DMS114 treated with DMSO at 0.1 percent for 48 hours (cell line): Measurements from ENCODE around the gene KRT2.

Source experiments
- DNase-seq: peaks from one replicate; lab custom pipeline; 2025; ENCODE audit not compliant: unreplicated experiment; lab: John Stamatoyannopoulos, UW

KRT2 gene

DNA sequence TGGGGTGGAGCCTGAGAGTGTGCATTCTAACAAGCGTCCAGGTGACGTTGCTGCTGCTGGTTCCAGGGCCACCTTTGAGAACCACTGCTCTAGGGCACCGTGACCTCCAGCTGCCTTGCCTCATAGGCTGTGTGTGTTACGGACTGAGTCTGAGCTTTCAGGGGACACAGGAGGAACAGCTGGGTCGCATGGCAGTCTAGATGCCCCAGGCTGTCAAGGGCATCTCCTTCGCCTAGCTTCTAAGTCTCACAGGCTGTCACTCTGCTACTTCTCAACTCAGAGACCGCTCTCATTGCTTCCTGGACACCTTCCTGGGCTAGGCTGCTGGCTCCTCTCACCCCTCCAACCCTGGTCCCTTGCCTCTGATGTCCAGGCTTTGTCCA is 34.6 kb downstream of the KRT2 start:
- DNase-seq = no peak

DNA sequence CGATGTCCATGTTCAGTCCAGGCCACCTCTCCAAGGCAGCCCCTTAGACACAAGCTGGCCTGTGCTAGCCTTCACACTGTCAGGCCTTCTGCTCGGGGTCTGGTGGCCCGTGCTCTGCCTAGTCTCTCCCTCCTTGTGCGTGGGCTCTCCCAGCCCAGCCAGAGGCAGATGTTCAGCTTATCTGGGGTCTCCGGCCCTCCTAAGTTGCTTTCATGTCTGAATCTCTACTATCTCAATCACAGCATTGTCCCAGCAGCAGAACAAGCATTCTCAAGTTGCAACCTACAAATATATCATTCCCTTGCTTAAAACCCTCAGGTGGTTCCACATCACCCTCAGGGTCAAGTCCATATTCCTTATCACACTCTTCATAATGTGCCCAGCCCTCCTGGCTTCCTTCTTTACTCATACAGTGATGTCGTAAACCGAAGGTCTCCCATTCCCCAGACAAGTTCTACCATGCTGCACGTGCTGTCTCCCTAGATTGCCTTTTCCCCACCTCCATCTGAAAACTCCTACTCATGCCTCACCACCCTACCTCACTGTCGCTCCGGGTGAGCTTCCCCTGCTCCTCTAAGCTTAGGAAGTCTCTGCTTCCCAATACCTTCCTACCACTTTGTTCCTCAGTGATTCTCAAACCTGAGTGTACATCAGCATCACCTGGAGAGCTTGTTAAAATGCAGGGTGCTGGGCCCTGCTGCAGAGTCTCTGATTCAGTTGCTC is 35.2 kb downstream of the KRT2 start:
- no peak for DNase-seq

DNA sequence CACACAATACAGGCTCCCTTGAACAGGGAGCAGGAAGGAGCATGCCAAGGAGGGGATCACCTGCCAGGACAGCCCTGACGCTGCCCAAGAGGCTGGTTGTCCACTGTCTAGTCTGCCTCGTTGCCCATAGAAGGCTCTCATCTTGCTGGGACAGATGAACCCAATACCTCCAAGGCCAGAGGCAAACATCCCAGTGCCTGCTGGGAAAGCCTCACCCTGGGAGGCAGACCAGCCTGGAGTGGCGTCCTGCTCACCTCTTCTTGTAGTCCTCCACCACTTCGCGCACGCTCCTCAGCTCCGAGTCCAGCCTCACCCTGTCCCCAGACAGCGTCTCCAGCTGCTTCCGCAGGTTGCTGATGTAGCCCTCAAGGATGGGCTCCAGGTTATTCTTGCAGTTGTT is 36.1 kb downstream of the KRT2 start:
- DNase-seq = no peak

DNA sequence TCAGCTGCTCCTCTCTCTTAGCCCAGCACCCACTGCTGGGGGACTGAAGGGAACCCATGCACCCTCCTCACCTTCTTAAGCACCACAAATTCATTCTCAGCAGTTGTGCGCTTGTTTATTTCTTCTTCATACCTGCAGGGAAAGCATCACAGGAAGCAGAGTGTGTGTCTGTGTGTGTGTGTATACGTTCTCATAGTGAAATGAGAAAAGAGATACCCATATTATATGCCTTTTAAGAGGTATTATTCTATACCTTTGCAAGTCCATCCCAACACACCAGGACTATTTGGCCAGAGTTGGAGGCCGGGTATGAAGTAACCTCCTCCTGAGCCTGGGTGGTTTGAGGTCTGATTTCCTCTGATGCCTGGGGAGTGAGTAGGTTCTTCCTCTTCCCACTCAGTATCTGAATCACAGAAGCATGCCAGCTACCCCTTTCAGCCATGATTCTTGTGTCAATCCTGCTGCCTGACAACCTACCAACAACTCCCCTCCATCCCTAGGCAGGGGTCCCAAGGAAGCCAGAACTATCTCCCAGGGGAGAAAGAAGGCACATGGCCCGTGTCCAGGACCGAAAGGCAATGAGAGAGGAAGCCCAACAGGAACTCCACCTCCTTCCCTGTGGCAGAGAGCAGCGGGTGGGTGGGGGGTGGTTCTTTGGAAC is 36.7 kb downstream of the KRT2 start:
- DNase-seq = no peak

DNA sequence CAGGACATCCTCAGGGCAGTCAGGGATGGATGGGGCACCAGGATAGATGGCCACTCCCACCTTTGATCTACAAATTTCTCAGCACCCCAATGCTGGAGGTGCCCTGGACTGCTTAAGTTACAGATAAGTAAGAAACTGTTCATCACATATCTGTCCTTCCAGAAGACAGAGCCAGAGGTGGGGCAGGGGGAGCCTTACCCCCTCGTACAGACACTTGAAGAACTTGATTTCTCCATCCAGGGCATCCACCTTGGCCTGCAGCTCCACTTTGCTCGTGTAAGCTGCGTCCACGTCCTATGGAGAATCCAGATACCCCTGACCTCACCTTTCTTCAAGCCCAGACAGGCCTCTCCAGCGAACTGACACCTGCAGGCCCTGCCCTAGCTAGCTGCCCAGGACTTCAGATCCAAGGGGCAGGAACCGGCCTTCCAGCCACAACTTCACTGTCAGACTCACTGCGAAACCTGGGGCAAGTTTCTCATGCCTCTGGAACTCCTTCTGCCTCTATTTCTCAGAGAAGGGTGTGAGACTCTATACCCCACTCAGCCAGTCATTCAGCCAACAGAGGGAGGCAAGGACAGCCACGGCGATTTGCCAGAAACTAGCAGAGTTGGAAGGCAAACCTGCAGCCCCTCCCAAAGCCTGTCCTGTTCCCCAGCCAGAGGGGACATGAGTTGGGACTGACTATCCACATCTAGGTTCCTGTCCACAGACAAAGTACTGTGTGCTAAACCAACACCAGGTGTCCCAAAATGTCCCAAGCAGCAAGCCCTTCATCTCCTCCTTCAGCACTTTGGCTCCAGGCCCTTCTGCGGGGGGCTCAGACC is 37.4 kb downstream of the KRT2 start:
- DNase-seq = no peak

DNA sequence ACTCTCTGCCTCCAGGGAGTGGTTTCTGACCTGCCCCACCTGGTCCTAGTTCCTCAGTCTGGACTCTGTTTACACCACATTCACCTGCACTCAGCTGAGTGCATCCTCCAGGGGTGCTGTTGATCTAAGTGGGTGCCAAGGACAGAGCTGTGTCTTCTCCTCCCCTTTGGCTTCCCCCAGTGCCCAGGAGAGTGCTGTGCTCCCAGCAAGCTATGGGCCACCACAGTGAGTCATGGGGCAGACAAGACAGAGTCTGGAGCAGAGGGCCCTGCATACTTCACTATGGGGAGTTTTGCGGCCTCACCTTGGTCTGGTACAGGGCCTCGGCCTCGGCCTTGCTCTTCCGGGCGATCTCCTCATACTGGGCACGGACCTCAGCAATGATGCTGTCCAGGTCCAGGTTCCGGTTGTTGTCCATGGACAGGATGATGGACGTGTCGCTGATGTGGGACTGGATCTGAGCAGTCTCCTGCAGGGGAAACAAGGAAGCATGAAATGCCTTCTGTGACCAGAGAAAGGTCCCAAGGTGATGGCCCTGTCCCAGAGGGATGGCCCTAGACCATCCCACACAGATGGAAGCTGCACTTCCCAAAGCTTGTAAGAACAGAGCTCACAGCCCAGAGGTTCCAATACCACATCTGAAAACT is 38.5 kb downstream of the KRT2 start:
- no peak for DNase-seq

DNA sequence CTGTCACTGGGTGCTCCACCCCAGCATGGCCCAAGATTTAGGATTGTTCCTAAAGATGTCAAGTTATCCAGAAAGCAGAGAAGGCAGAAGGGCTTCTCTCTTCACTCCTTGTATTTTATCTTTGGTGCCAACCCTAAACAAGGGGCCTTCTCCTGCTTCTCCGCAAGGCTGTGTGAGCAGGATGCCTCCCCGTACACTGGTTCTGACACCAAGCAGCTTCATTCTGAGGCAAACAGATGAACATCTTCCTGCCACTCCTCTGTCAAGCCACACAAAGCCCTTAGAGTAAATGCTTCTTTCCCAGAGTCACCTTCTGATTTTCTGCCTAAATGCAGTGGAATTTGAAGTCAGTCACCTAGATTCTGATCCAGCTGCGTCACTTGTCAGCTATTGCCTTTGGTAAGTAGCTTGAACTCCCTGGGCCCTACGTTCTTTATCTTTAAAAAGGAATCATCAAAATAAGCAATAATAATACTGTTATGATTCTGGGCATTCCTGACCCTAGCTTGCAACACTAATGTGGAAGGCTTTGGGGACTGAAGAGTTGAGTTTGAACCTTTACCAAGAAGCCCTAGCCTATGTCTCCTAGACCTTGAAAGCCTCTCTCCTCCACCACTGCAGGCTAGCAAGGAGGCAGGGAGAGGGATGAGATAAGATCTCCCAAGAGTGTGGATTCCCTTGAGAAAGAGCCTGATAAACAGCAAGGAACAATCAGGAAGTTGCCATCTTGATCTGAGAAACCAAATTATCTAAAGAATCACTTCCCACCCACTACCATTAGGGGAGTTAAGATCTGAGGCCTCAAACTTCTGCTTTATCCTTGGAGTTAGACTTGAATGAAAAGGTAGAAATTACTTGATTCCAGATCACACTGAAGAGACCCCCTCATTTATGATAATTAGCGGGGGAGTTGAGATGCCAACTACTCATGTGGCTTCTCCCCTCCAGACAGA is 39.3 kb downstream of the KRT2 start:
- DNase-seq = no peak

DNA sequence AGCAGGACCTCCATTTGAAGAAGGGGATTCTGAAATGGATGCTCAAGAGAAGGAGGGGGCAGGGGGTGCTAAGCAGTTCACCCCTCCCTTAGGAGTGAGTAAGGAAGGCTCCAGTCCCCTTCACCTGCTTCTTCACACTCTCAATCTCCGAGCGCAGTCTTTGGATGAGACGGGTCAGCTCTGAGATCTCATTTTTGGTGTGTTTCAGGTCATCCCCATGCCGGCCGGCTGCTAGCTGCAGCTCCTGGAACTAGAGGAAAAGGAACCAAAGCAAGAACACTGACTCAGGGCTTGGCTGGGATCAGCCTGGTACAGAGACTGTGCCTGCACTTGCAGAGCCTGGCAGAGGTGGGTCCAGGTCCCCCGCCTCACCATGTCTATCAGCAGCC is 40.9 kb downstream of the KRT2 start:
- DNase-seq = no peak

DNA sequence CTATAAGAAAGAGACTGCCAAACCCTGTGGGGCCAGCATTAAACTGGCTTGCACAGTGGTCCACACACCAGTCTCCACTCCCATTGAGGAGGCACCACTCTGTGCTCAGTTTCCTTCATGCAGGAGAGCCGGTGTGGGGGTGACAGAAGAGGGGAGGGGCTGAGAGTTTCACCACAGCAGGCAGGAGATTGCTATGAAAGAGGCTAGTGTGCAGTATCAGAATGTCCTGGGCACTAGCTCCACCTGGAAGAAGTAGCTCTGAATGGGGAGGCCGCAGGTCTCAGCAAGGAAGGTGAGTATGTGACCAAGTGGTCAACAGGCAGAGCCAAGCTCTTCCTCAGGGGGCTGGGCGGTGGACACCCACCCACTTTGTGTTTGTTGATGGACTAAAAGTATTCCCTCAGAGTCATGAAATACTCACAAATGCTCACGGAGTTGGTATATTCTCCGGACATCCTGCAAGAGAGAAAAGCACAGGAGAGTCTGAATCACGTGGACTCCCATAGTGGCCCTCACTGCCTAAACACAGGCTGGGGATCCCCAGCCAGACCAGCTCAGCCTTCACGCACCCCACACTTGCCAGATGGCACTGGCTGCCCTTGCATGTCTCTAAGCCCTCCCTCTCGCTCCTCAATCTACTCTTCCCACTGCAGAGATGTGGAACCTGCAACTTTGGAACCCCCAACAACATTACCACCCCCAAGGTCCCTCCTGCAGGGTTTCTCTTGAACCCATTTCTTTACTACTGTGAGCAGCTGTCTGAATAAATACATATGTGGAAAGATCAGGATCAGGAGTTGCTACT is 43.0 kb downstream of the KRT2 start:
- no peak for DNase-seq

DNA sequence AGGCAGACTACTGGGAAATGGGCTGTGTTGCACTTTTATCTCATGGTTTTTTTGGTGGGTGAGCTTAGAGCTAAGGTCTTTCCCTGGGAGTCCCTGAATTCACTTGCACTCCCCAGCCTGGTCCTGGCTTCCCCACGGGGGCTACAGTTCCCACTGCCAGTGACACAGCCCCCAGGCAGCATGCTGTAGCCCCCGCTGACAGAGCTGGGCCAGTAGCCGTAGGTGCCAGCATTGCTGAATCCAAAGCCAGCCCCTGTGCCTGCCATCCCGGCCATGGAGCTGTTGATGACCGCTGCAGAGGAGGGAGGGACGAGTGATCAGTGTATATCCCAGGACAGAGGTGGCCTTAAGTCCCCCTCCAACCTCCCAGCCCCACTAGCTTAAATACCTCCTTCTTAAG is 43.9 kb downstream of the KRT2 start:
- no peak for DNase-seq

DNA sequence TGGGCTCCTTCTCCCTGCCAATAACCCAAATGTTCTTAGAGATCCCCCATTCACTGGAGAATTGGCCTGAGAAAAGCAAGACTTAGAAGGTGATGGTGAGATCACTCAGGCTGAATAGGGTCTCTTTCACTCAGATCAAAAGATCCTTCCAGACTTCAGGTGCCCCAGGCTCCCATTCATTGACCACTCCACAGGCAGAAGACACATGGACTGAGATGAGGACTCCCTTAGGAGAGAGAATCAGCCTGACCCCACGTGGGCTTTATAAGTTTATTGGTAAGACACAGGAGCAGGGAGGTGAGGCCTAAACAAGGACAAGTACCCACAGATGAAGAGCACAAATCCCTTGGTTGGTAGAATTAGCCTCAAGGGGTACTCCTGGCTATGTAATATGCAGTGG is 44.7 kb downstream of the KRT2 start:
- no peak for DNase-seq

DNA sequence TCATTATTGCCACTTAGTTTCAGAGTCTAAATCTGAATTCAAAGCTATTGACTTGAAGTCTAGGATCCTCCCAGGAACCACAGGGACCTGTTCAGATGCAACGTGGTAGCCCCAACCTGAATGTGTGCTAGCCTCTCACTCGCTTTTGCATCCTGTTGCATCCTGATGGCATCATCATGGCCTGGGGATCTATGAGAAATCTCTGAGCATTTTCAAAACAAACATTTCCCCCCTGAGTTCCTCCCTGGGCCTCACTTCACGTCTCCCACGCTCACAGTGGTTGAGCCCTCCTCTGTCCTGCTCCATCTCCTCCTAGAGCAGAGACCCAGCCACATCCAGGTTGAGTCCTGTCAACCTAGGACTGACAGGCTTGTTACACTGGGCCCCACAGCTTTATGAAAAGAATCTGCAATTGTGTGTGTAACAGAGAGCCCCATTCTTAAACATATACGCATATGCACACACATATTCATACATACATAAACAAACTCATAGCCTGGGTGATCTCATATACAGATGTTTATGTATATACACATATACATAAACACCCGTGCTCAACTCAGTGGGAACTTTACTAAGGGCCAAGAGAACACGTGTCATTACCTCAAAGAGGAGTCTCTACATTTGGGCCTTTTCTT is 45.3 kb downstream of the KRT2 start:
- DNase-seq = no peak

DNA sequence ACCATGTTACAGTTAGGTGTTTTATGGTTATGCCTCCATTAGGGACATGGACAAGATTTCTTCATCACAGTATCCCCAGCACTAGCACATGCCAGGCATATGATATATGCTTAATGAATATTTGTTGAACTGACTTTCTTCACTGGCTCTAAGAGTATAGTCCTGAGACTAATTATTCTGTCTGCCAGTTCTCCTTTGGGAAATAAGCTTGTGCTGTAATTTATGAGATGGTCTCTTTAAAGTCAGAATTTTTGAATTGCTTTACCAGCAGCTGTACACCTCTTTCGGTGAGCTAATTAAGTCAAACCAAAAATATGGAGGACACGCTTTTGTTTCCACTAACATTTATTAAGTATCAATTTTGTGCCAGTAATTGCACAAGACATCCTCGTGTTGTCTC is 45.9 kb downstream of the KRT2 start:
- DNase-seq = no peak

DNA sequence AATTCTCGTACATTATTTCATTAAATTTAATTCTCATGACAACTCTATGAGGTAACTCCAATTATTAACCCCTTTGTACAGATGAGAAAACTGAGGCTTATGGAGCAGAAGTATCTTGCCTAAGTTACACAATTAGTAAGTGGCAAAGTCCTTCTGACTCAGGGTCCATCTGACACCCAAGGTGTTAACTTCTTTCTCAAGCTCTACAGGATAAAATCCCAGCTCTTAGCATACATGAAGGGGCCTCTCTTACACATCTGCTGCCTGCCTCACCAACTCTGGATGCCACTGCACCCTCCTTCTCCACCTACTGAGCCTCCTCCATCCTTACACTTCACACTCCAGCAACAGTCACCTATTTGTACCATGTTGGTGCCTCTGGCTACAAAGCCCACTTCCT is 46.5 kb downstream of the KRT2 start:
- DNase-seq = no peak

DNA sequence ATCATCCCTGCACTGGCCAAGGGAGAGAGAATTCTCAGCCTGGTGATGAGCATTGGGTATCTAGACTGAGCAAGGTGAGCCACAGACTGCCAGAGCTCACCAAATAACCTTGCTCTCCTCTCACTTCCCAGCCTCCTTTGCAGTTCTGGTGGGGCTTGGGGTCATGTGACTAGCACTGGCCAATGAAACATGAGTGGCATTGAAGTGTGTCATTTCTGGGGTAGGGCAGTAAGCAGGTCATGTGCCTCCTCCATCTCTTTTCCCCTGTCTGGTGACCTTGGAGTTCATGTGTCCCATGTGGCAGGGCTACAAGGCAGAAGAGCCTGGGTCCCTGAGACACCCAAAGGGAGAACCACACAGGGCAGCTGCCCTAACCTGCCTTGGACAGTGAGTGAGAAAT is 47.2 kb downstream of the KRT2 start:
- DNase-seq = no peak

DNA sequence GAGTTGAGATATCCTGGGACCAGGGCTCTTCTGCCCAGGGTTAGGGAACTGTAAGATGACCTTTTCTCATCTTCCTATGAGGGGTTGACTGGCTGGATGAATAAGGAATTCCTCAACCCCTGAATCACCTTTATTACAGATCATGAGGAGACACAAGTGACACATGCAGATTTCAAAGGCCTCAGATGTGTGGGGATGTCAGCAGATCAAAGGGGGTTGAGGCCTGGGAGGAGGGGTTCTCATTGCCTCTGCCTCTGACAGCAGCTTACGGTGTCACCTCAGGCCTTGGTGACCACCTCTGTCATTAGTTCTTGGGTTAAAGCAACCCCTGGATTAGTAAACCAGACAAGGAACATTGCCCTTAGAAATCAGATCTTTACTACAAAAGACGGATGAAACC is 48.7 kb downstream of the KRT2 start:
- no peak for DNase-seq

DNA sequence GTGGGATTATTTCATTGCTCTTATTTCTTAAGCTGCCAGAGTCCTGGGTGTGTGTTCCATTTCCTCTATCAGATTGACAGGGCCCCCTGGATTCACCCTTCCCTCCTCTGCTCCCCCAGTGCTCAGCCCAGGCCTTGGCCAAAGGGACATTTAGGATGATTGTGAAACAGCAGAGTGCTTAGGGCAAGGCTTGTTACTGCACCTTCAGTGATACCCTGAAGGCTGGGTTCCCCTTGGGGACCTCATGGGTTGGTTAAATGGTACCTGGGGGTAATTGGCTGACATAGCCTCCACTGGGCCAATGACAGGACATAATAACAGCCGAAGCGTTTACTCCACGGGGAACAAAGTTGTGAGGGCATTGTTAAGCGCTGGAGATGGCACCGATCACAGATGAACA is 49.5 kb downstream of the KRT2 start:
- no peak for DNase-seq

DNA sequence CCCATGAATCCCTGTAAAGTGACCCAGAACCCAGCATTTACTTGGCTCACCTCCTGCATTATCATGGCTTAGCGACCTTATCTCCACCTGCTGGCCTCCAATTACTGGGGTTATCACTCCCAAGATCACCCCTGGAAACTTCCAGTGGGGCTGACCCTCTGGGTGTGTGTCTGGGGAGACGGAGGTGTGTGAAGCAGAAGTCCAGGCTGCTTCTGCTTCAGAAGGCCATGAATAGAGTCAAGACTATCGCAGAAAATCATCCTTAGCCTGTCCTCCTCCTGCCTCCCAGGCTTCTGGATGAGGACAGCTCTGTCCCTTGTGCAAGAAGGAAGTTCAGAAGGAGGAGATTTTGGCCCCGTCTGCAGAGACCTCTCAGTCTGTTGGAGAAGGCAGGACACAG is 50.3 kb downstream of the KRT2 start:
- DNase-seq = no peak

DNA sequence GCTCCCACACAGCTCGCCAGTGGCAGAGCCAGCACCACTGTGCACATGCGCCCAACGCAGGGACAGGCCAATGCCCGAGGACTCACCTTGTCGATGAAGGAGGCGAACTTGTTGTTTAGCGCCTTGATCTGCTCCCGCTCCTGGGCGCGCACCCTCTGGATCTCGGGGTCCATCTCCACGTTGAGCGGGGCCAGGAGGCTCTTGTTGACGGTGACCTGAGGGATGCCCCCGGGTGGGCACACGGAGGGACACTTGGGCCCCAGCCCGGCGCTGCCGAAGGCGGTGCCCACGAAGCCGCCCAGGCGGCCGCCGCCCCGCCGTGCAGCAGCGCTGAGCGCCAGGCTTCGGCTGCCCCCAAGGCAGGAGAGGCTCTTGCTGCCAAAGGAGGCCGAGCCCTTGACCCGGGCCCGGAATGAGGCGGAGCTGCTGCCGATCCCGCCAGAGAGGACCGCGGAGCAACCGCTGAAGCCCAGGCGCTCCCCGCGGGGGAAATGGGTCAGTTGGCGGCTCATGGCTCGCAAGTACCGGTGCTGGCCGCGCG is 51.0 kb downstream of the KRT2 start, which contains the start of gene KRT72:
Gene KRT72, minus strand, starts transcription at position 523 of the 541 bp plus-strand sequence. Its CDS starts 11 bp downstream, at position 512.
- DNase-seq = no peak
